HG02642 (cell line): ENCODE measurements around the gene CROCC2.

Experiments used
- ATAC-seq: cut with Tn5 transposase; IDR thresholded peaks from one replicate; pipeline ENCODE4 v1.9.1; 2021; ENCODE audit warnings: mild to moderate bottlenecking; ENCODE audit not compliant: unreplicated experiment, poor library complexity

Gene CROCC2

GRCh38 chr2:240981871-240982800 lies 76.0 kb downstream of the CROCC2 start:
- no peak for ATAC-seq

GRCh38 chr2:240982821-240983281 lies 76.7 kb downstream of the CROCC2 start:
- ATAC-seq: no peak

DNA sequence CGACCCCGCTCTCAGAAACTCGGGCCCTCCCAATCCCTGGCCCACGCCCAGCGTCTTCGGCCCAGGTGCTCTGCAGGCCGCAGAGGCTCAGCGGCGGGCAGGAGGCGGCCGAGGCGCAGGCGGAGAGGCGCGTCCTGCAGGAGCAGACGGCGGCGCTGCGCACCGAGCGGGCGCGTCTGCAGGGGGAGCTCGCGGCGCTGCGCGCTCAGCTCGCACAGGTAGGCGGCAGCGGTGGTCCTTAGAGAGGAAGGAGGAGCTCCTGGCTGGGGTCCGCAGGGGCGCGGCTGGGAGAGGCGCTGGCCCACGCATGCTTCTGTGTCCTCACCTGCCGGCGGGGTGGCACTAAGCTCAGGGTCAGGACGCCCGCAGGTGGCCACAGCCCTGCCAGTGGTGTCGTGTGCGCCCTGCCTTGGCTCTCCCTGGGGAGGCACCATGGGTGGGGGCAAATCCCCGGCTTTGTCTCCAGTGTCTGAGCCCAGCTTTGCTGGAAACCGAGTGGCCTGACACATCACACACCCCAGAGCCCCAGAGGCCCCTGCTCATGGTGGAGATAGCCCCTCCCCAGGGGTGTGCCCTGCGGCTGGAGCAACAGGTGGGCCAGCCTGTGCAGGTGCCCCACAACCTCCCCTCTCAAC lies 77.3 kb downstream of the CROCC2 start:
- no peak for ATAC-seq

- no peak for ATAC-seq
Measured at GRCh38 chr2:240983996-240984498, 77.9 kb downstream of the CROCC2 start.

DNA sequence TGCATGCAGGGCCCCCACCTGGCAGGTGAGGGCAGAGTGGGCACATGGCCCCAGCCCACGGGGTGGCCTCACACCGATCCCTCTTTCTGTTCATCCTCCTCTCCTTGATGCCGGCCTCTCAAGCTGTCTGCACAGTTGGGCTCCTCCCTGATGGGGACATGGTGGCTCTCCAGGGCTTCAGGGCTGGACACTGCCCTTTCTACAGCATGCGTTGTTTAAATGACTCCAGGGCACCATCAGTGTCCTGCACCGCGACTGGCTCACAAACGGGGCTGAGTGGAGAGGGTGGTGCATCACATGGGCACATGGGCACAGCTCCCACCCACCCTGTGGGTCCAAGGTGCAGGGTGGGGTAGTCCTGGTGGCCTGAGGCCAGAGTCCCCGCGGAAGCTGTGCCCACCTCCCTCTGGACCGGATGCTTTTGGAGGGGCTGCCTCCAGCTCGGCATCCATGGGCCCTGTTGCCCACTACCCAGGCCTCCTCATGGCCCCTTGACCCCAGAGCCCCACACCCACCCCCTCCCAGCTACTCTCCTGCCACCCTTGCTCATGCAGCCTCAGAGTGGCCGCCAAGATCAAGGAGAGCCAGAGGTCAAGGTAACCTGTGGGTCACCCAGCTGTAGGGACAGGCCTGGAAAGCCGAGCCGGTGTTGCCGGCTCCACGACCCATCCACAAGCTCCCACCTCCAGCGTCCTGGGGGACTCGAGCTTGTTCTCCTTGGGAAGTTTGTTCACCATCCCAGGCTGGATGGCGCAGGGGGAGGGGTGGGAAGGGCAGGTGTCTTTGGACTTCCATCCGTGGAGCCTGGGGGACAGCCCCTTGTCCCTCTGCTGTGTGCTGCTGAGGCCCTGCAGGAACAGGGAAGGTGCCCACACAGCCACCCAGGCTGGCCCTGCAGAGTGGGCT lies 80.0 kb downstream of the CROCC2 start:
- ATAC-seq: no peak

GRCh38 chr2:240986787-240987411 lies 80.8 kb downstream of the CROCC2 start:
- ATAC-seq: no peak

DNA sequence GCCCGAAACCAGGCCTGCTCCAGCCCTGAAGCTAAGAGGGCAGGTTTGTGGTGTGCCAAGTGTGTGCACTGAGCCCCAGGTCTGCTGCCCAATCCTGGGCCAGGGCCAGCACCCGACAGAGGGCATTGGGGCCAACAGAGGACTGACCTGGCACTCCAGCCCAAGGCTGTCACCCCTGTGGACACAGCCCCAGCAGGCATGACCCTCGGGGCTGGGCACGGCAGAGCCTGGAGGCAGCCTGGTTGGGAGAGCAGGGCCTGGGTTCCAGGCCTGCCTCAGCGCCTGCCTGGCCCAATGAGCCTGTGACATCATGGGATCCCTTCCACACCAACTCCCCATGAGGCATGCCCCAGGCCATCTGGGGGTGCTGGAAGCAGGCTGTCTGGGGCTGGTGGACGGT lies 81.5 kb downstream of the CROCC2 start:
- ATAC-seq: no peak

- no peak for ATAC-seq
Measured at GRCh38 chr2:240988146-240988545, 82.0 kb downstream of the CROCC2 start.

- ATAC-seq: no peak
Measured at GRCh38 chr2:240988571-240989271, 82.6 kb downstream of the CROCC2 start.

- no peak for ATAC-seq
Measured at GRCh38 chr2:240989451-240990265, 83.5 kb downstream of the CROCC2 start.

- ATAC-seq: no peak
Measured at GRCh38 chr2:240990266-240990529, 84.1 kb downstream of the CROCC2 start.

DNA sequence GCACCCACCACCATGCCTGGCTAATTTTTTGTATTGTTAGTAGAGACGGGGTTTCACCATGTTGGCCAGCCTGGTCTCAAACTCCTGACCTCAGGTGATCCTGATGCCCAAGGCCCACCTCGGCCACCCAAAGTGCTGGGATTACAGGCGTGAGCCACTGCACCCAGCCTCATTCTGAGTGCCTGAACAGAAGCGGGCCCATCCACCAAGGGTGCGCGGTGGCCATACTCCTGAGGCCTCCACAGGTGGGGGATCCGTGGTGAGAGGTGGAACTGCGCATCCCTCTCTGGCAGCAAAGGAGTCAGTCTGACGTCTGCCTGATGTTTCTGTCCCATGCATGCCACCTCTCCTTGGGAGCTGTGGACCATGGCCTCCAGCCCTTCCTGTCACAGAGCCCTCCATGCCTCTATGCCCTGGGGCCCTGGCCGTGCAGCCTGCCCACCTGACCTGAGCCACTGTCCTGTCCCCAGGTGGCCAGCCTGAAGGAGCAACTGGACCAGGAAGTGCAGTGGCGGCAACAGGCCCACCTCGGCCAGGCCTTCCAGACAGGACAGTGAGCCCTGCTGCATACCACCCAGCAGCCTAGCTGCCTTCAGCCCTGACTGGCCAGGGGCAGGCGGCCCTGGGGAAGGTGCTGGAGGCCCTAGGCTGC lies 84.7 kb downstream of the CROCC2 start:
- no peak for ATAC-seq

DNA sequence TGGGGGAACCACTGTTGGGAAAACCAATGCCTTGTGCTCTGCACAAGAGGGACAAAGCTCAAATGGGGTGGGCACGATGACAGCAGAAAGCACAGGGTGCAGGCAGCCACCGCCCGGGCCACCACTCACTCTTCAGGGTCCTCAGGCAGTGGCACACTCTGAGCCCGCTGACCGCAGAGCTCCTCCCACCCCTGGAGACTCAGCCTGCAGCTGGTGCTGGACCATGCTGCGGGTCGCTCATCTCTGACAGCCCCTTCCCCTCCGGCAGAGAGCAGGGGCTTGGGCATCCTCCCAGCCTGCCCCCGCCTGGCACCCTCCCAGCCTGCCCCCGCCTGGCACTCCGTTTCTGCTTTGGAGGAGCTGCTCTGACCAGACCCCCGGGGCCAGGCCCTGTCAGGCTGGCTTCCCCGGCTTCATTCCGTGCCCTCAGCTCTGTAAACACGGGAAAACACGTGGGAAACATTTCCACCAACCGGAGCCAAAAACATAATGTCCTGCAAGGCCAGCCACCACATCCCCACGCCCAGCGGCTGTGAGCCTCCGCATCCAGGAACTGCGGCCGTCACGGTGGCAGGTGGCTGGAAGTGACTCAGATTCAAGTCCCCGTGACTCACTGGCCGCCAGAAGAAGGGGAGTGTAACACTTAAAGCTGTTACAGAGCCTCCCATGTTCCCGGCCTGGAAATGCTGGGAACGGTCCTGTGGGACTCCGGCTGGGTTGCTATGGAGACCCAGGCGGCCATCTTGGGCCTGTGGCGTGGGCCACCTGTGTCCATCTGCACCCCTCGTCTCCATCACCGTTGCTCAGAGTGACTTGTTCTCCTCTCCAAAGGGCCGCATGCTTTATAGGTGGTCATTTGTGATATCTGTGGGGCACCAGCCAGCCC lies 85.5 kb downstream of the CROCC2 start:
- no peak for ATAC-seq

GRCh38 chr2:240992572-240993291 lies 86.6 kb downstream of the CROCC2 start:
- ATAC-seq: no peak

- ATAC-seq: no peak
Measured at GRCh38 chr2:240993446-240994170, 87.5 kb downstream of the CROCC2 start.
